SK-N-MC (cell line): ENCODE results near the gene CEP72.

Source experiments
- EZH2 ChIP-seq: fragments of 200-600 bp; sonication (generic); IDR thresholded peaks from one replicate; pipeline ENCODE4 v1.6.1; 2017; ENCODE audit warnings: antibody characterized with exemption
- POLR2AphosphoS5 ChIP-seq: IDR thresholded peaks from 2 replicates; pipeline ENCODE4 v1.6.1; 2012; ENCODE audit warnings: mild to moderate bottlenecking, low read depth, low read length, borderline replicate concordance

- no peak for TF ChIP-seq EZH2
- no peak for TF ChIP-seq POLR2AphosphoS5
These were observed 40.7 kb downstream of the CEP72 start for GRCh38 chr5:652773-653350.
